Measurements from ENCODE around the gene RIBC2.

The RIBC2 gene

DNA sequence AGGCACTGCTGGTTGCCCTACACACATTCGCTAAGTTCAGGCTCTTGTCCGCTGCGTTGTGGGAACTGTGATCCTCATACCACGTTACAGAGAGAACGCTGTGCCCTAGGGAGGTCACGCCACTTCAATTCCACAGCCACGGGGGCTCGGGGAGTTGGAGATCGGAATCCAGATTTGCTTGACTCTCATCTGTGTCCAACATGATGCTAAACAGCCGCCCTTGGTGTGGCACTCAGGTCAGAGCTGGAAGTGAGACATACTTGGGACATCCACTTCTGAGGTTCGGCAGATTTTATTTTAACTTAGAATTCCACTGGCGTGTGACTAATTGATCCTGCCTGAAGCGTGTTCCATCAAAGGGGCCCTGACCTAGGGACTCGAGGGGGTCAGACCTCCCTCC, 41.7 kb downstream of the RIBC2 start:
- H2AK5ac ChIP-seq (ENCODE audit: low read length), result peak overlapping the region; percentile 61
- peak overlapping the region; percentile 28 for H3K27ac ChIP-seq (ENCODE audit: low read depth, low read length)
- H3K79me1 ChIP-seq (ENCODE audit: low read length), result peaks cover 30% of the 10 kb centered on the region
- no peaks in the 10 kb centered on the region for H3K79me2 ChIP-seq (ENCODE audit: control insufficient read depth, insufficient read depth, low read length, poor library complexity)
- no peak overlapping the region for H4K12ac ChIP-seq (ENCODE audit: low read depth, low read length)
- H3K36me3 ChIP-seq (ENCODE audit: control insufficient read depth in 1 of 2, insufficient read depth in 2 of 2, low read length in 2 of 2), result no peaks in the 10 kb centered on the region
- H3K4me2 ChIP-seq (ENCODE audit: low read length), result no peak overlapping the region
- H4K8ac ChIP-seq (ENCODE audit: low read depth, low read length), result peak overlapping the region; percentile 8
- no peak overlapping the region for H2AFZ ChIP-seq (ENCODE audit: insufficient read depth, low read length, poor library complexity)
- peak overlapping the region; percentile 65 for H4K91ac ChIP-seq (ENCODE audit: low read depth, low read length)
- no peaks in the 10 kb centered on the region for H3K27me3 ChIP-seq (ENCODE audit: insufficient read depth, low read length)
- H3K4me3 ChIP-seq (ENCODE audit: low read depth, low read length), result no peak overlapping the region
- H2BK12ac ChIP-seq (ENCODE audit: low read length), result peak overlapping the region; percentile 30
- H2BK120ac ChIP-seq (ENCODE audit: insufficient read depth, low read length, poor library complexity), result peak overlapping the region; percentile 35
- no peak overlapping the region for H3K23ac ChIP-seq (ENCODE audit: low read length)
- peak overlapping the region; percentile 33 for H3K14ac ChIP-seq (ENCODE audit: low read length)
- DNase-seq, result peak in 1 of 2 donors; percentile 65
- H2BK5ac ChIP-seq (ENCODE audit: low read depth, low read length, poor library complexity), result peak overlapping the region; percentile 43
- no peak overlapping the region for H3K9ac ChIP-seq (ENCODE audit: low read length)
- no CpG with 5 or more reads among the region's 14 CpGs for WGBS (ENCODE audit: extremely low coverage, insufficient coverage, insufficient read length)
- no peak overlapping the region for H3K4ac ChIP-seq (ENCODE audit: low read depth, low read length)
- peaks cover 10 to 24% of the 10 kb centered on the region in 2 experiments for H3K4me1 ChIP-seq (ENCODE audit: control insufficient read depth in 1 of 2, insufficient read depth in 2 of 2, low read length in 2 of 2)
- H3K18ac ChIP-seq (ENCODE audit: low read length), result peak overlapping the region; percentile 55
- H3K9me3 ChIP-seq (ENCODE audit: insufficient read depth, low read depth, low read length), result no peaks in the 10 kb centered on the region

DNA sequence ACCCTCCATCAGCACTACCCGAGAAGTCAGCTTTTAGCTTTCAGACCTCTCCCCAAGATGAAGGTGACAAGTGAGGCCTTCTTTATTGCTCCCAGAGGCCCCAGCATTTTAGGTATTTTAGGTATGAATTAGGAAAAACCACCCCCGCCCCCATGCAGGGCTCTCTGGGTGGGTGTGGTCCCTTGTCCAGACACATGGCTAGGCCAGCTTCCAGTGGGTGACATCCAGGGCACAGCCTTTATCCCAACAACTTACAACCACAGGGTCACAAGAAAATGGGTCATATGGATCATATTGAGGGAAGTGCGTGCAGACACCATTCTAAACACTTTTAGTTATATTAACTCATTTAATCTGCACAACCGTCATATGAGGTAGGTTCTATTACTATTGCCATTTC, 42.1 kb downstream of the RIBC2 start:
- Histone ChIP-seq H4K12ac (ENCODE audit: low read depth, low read length) (no peak overlapping the region), H4K91ac (ENCODE audit: low read depth, low read length) (peak overlapping the region; percentile 65), H2BK12ac (ENCODE audit: low read length) (no peak overlapping the region), H3K4me3 (ENCODE audit: low read depth, low read length) (no peak overlapping the region), H3K23ac (ENCODE audit: low read length) (no peak overlapping the region), H3K18ac (ENCODE audit: low read length) (peak overlapping the region; percentile 20), H3K79me2 (ENCODE audit: control insufficient read depth, insufficient read depth, low read length, poor library complexity) (no peaks in the 10 kb centered on the region), H2BK5ac (ENCODE audit: low read depth, low read length, poor library complexity) (peak overlapping the region; percentile 26), H3K4me2 (ENCODE audit: low read length) (no peak overlapping the region), H3K36me3 (ENCODE audit: control insufficient read depth in 1 of 2, insufficient read depth in 2 of 2, low read length in 2 of 2) (no peaks in the 10 kb centered on the region), H2BK120ac (ENCODE audit: insufficient read depth, low read length, poor library complexity) (peak overlapping the region; percentile 15), H2AFZ (ENCODE audit: insufficient read depth, low read length, poor library complexity) (no peak overlapping the region), H3K14ac (ENCODE audit: low read length) (no peak overlapping the region), H3K79me1 (ENCODE audit: low read length) (peaks cover 32% of the 10 kb centered on the region), H3K9me3 (ENCODE audit: insufficient read depth, low read depth, low read length) (no peaks in the 10 kb centered on the region), H2AK5ac (ENCODE audit: low read length) (no peak overlapping the region), H3K27me3 (ENCODE audit: insufficient read depth, low read length) (no peaks in the 10 kb centered on the region), H3K4ac (ENCODE audit: low read depth, low read length) (no peak overlapping the region), H3K9ac (ENCODE audit: low read length) (no peak overlapping the region), H3K27ac (ENCODE audit: low read depth, low read length) (peak overlapping the region; percentile 28), H4K8ac (ENCODE audit: low read depth, low read length) (no peak overlapping the region), H3K4me1 (ENCODE audit: control insufficient read depth in 1 of 2, insufficient read depth in 2 of 2, low read length in 2 of 2) (peaks cover 9 to 28% of the 10 kb centered on the region in 2 experiments)
- WGBS (ENCODE audit: extremely low coverage, insufficient coverage, insufficient read length), result no CpG with 5 or more reads among the region's 4 CpGs
- DNase-seq, result peak in 1 of 2 donors; percentile 53

GRCh38 chr22:45456811-45457210, 43.3 kb downstream of the RIBC2 start:
- no peak overlapping the region for H2AFZ ChIP-seq (ENCODE audit: insufficient read depth, low read length, poor library complexity)
- H3K18ac ChIP-seq (ENCODE audit: low read length), result no peak overlapping the region
- no peaks in the 10 kb centered on the region for H3K9me3 ChIP-seq (ENCODE audit: insufficient read depth, low read depth, low read length)
- no peak overlapping the region for H4K12ac ChIP-seq (ENCODE audit: low read depth, low read length)
- no peak overlapping the region for H2BK5ac ChIP-seq (ENCODE audit: low read depth, low read length, poor library complexity)
- H3K79me1 ChIP-seq (ENCODE audit: low read length), result peaks cover 31% of the 10 kb centered on the region
- no peaks in the 10 kb centered on the region for H3K27me3 ChIP-seq (ENCODE audit: insufficient read depth, low read length)
- peak overlapping the region; percentile 53 for H2BK120ac ChIP-seq (ENCODE audit: insufficient read depth, low read length, poor library complexity)
- no peak overlapping the region for H3K27ac ChIP-seq (ENCODE audit: low read depth, low read length)
- H2AK5ac ChIP-seq (ENCODE audit: low read length), result peak overlapping the region; percentile 85
- no peak overlapping the region for H3K4me2 ChIP-seq (ENCODE audit: low read length)
- H3K79me2 ChIP-seq (ENCODE audit: control insufficient read depth, insufficient read depth, low read length, poor library complexity), result no peaks in the 10 kb centered on the region
- peaks cover 11 to 28% of the 10 kb centered on the region in 2 experiments for H3K4me1 ChIP-seq (ENCODE audit: control insufficient read depth in 1 of 2, insufficient read depth in 2 of 2, low read length in 2 of 2)
- no CpG with 5 or more reads among the region's 8 CpGs for WGBS (ENCODE audit: extremely low coverage, insufficient coverage, insufficient read length)
- no peak overlapping the region for H3K23ac ChIP-seq (ENCODE audit: low read length)
- peak overlapping the region; percentile 33 for H2BK12ac ChIP-seq (ENCODE audit: low read length)
- peak overlapping the region; percentile 24 for H4K8ac ChIP-seq (ENCODE audit: low read depth, low read length)
- no peak overlapping the region for H3K4ac ChIP-seq (ENCODE audit: low read depth, low read length)
- H3K14ac ChIP-seq (ENCODE audit: low read length), result no peak overlapping the region
- peak overlapping the region; percentile 6 for H4K91ac ChIP-seq (ENCODE audit: low read depth, low read length)
- no peak overlapping the region for H3K4me3 ChIP-seq (ENCODE audit: low read depth, low read length)
- H3K9ac ChIP-seq (ENCODE audit: low read length), result no peak overlapping the region
- no peak for DNase-seq
- H3K36me3 ChIP-seq (ENCODE audit: control insufficient read depth in 1 of 2, insufficient read depth in 2 of 2, low read length in 2 of 2), result no peaks in the 10 kb centered on the region

DNA sequence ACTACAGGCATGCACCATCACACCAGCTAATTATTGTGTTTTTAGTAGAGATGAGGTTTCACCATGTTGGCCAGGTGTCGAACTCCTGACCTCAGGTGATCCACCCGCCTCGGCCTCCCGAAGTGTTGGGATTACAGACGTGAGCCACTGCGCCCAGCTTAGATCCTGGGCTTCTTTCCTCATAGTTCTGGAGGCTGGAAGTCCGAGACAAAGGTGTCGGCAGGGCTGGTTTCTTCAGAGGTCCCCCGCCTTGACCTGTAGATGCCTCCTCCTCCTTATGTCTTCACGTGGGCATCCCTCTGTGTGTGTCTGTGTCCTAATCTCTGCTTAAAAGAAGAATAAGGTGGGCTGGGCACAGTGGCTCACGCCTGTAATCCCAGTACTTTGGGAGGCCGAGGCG, 45.0 kb downstream of the RIBC2 start:
- no CpG with 5 or more reads among the region's 13 CpGs for WGBS (ENCODE audit: extremely low coverage, insufficient coverage, insufficient read length)
- Histone ChIP-seq H4K12ac (ENCODE audit: low read depth, low read length) (no peak overlapping the region), H4K8ac (ENCODE audit: low read depth, low read length) (no peak overlapping the region), H3K14ac (ENCODE audit: low read length) (no peak overlapping the region), H3K27ac (ENCODE audit: low read depth, low read length) (no peak overlapping the region), H3K4me3 (ENCODE audit: low read depth, low read length) (no peak overlapping the region), H3K79me1 (ENCODE audit: low read length) (peaks cover 29% of the 10 kb centered on the region), H3K9me3 (ENCODE audit: insufficient read depth, low read depth, low read length) (no peaks in the 10 kb centered on the region), H3K18ac (ENCODE audit: low read length) (no peak overlapping the region), H2BK120ac (ENCODE audit: insufficient read depth, low read length, poor library complexity) (no peak overlapping the region), H3K4me2 (ENCODE audit: low read length) (no peak overlapping the region), H3K36me3 (ENCODE audit: control insufficient read depth in 1 of 2, insufficient read depth in 2 of 2, low read length in 2 of 2) (no peaks in the 10 kb centered on the region), H2BK5ac (ENCODE audit: low read depth, low read length, poor library complexity) (no peak overlapping the region), H3K27me3 (ENCODE audit: insufficient read depth, low read length) (no peaks in the 10 kb centered on the region), H2AK5ac (ENCODE audit: low read length) (no peak overlapping the region), H3K4me1 (ENCODE audit: control insufficient read depth in 1 of 2, insufficient read depth in 2 of 2, low read length in 2 of 2) (peaks cover 11 to 25% of the 10 kb centered on the region in 2 experiments), H3K9ac (ENCODE audit: low read length) (no peak overlapping the region), H2BK12ac (ENCODE audit: low read length) (peak overlapping the region; percentile 23), H3K79me2 (ENCODE audit: control insufficient read depth, insufficient read depth, low read length, poor library complexity) (no peaks in the 10 kb centered on the region), H4K91ac (ENCODE audit: low read depth, low read length) (no peak overlapping the region), H2AFZ (ENCODE audit: insufficient read depth, low read length, poor library complexity) (no peak overlapping the region), H3K4ac (ENCODE audit: low read depth, low read length) (no peak overlapping the region), H3K23ac (ENCODE audit: low read length) (no peak overlapping the region)
- DNase-seq, result no peak
